ENCODE data around the gene BBOX1.

- TF ChIP-seq CTCF (IDR thresholded peaks at IDR 0.05; ENCODE audit: poor library complexity, severe bottlenecking) (no peak), REST (IDR thresholded peaks at IDR 0.05; ENCODE audit: borderline replicate concordance) (no peak), TAF1 (IDR thresholded peaks at IDR 0.05; ENCODE audit: low read depth) (no peak)
Measured at GRCh38 chr11:27171376-27171958, 130.9 kb downstream of the BBOX1 start.

All from neural cell (in vitro differentiated cells).